ENCODE measurements around the gene WBP4.

WBP4 gene

GRCh38 chr13:41059456-41060081, 1.7 kb upstream of the WBP4 start:
- TF ChIP-seq MAX (IDR thresholded peaks at IDR 0.05): no peak
- no peak for TF ChIP-seq EGR1 (IDR thresholded peaks at IDR 0.05)
- no peak for TF ChIP-seq REST (IDR thresholded peaks at IDR 0.05; ENCODE audit: low read depth)
- no peak for TF ChIP-seq NFIC (IDR thresholded peaks at IDR 0.05)
- no peak for TF ChIP-seq YY1 (IDR thresholded peaks at IDR 0.05; ENCODE audit: low read depth)
- no peak for TF ChIP-seq FOXM1 (IDR thresholded peaks at IDR 0.05; ENCODE audit: borderline replicate concordance, low read depth)
- TF ChIP-seq EP300 (IDR thresholded peaks at IDR 0.05; ENCODE audit: borderline replicate concordance): no peak
- no peak for TF ChIP-seq TEAD4 (IDR thresholded peaks at IDR 0.05)
- no peak for TF ChIP-seq USF1 (IDR thresholded peaks at IDR 0.05)
- TF ChIP-seq CREB1 (IDR thresholded peaks at IDR 0.05; ENCODE audit: low read depth): no peak
- TF ChIP-seq TAF1 (IDR thresholded peaks at IDR 0.05; ENCODE audit: low read depth): no peak
- TF ChIP-seq TCF12 (IDR thresholded peaks at IDR 0.05; ENCODE audit: low read depth): no peak

GRCh38 chr13:41060082-41060723, 1.1 kb upstream of the WBP4 start:
- TF ChIP-seq TCF12 (IDR thresholded peaks at IDR 0.05; ENCODE audit: low read depth) (no peak), TEAD4 (IDR thresholded peaks at IDR 0.05) (no peak), CEBPB (IDR thresholded peaks at IDR 0.05) (no peak), REST (IDR thresholded peaks at IDR 0.05; ENCODE audit: low read depth) (no peak), USF1 (IDR thresholded peaks at IDR 0.05) (0 out of 2 replicates have a peak, but pooled peaks have one; percentile 16), NFIC (IDR thresholded peaks at IDR 0.05) (no peak), MAX (IDR thresholded peaks at IDR 0.05) (peak; percentile 85), TAF1 (IDR thresholded peaks at IDR 0.05; ENCODE audit: low read depth) (peak; percentile 55; the same call in 1 of the 2 replicates), EP300 (IDR thresholded peaks at IDR 0.05; ENCODE audit: borderline replicate concordance) (no peak)

GRCh38 chr13:41060724-41061074, 610 bp upstream of the WBP4 start:
- peak; percentile 40; the same call in 1 of the 2 replicates for TF ChIP-seq EP300 (IDR thresholded peaks at IDR 0.05; ENCODE audit: borderline replicate concordance)
- peak; percentile 99 for TF ChIP-seq EGR1 (IDR thresholded peaks at IDR 0.05)
- TF ChIP-seq USF1 (IDR thresholded peaks at IDR 0.05): peak; percentile 39; the same call in 1 of the 2 replicates
- TF ChIP-seq YY1 (IDR thresholded peaks at IDR 0.05; ENCODE audit: low read depth): 0 out of 2 replicates have a peak, but pooled peaks have one; percentile 5
- no peak for TF ChIP-seq NFIC (IDR thresholded peaks at IDR 0.05)
- peak; percentile 92 for TF ChIP-seq TEAD4 (IDR thresholded peaks at IDR 0.05)
- TF ChIP-seq CEBPB (IDR thresholded peaks at IDR 0.05): 0 out of 2 replicates have a peak, but pooled peaks have one; percentile 12
- TF ChIP-seq FOXM1 (IDR thresholded peaks at IDR 0.05; ENCODE audit: borderline replicate concordance, low read depth): no peak

GRCh38 chr13:41061914-41062837, 867 bp downstream of the WBP4 start:
- TF ChIP-seq EGR1 (IDR thresholded peaks at IDR 0.05) (0 out of 2 replicates have a peak, but pooled peaks have one; percentile 1), ZBTB7A (IDR thresholded peaks at IDR 0.05; ENCODE audit: low read depth) (no peak; the same call in 1 of the 2 replicates), CREB1 (IDR thresholded peaks at IDR 0.05; ENCODE audit: low read depth) (no peak), TAF1 (IDR thresholded peaks at IDR 0.05; ENCODE audit: low read depth) (no peak), MAX (IDR thresholded peaks at IDR 0.05) (no peak), FOXM1 (IDR thresholded peaks at IDR 0.05; ENCODE audit: borderline replicate concordance, low read depth) (no peak), CEBPB (IDR thresholded peaks at IDR 0.05) (peak; percentile 84), RAD21 (IDR thresholded peaks at IDR 0.05; ENCODE audit: low read depth) (no peak), NFIC (IDR thresholded peaks at IDR 0.05) (no peak; the same call in 1 of the 2 replicates), YY1 (IDR thresholded peaks at IDR 0.05; ENCODE audit: low read depth) (no peak), USF1 (IDR thresholded peaks at IDR 0.05) (no peak), TCF12 (IDR thresholded peaks at IDR 0.05; ENCODE audit: low read depth) (no peak), REST (IDR thresholded peaks at IDR 0.05; ENCODE audit: low read depth) (peak; percentile 25; the same call in 1 of the 2 replicates)

All from Ishikawa (cell line).